Stimulated activated CD4-positive, alpha-beta T cell treated with anti-CD3 and anti-CD28 coated beads, TNF-alpha, amount 100 ng/mL, for 24 hours (primary cell): ENCODE data around the gene MYO3B.
"Not testable (repeated sequence)": the region's sequence is repeated elsewhere in the genome, so short reads cannot be mapped to it uniquely, and the experiment has no call there.

Experiments
- DNase-seq, 3 experiments: peaks; one replicate each; pipeline ENCODE4 v3.0.0-alpha.2; 2020; ENCODE audit warnings: low read depth in 3 of 3

Gene MYO3B

DNA sequence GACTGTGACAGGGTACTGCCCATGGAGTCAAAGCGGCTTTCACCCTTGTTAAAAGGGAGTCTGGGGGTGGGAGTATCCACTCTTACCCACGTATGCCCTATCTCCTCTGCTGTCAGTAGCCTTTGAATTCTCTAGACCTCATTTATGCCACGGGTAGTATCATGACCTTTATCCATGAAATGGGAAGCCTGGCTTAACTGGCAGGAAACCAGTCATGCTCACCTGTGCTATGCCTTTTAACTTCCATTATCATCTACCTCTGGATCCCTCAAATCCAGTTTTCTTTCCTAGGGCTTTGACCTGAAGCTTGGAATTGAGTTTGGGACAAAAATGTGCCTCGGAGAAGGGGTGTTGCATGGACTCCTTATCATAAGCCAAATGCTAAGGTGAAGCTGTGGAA, 30.0 kb downstream of the MYO3B start:
- DNase-seq: no peak

DNA sequence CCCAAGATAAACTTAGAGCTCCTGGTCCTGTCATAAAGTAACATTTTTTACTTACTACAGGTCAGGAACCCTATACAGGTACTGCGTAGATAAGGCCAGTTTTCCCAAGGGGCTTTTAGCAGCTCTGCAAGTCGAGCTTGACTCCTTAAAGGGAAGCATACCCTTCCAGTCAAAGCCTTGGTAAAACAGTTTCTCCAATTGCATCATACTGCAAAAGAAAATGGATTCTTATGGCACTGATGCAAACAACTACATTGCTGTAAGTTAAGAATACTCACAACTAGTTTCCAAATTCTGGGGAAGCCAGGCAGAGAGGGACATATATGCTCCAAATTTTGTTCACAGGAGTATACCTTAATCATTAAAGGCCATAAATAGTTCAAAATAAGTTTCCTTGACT, 31.0 kb downstream of the MYO3B start:
- DNase-seq: no peak

DNA sequence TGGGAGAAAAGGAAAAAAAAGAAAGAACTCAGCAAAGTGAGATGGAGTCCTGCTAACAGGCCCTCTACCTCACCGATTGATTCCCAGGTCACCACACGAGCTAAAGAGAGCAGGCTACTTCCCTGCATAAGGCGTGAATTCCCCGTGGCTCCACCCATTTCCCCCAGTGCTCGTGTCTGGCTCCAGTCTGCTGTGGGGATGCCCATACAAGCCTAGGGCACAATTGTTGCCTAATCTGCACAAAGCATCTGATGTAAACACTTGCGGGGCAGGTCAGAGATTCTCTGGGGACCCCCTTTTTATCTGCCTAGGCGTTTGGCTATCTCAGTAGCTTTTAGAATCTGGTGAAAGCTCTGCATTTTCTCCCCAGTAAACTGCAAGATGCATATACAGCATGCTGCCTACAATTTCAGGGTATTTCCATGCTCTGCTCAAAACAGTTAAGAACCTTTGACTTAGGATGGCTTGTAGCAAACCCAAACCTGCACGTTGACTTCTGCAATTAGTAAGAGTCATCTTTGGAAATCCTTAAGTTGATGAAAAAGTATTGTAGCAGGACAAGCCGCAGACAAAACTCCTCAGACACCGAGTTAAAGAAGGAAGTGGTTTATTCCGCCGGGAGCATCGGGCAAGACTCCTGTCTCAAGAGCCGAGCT, 34.8 kb downstream of the MYO3B start:
- DNase-seq: no peak

DNA sequence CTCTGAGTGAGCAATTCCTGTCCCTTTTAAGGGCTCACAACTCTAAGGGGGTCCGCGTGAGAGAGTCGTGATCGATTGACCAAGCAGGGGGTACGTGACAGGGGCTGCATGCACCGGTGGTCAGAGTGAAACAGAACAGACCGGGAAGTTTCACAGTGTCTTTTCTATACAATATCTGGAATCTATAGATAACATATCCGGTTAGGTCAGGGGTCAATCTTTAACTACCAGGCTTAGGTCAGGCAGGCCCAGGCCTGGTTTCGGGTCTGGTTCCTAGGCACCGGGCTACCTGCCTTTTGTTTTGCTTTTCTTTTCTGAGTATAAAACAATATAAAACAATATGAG, 35.3 kb downstream of the MYO3B start:
- DNase-seq: not testable (repeated sequence)

DNA sequence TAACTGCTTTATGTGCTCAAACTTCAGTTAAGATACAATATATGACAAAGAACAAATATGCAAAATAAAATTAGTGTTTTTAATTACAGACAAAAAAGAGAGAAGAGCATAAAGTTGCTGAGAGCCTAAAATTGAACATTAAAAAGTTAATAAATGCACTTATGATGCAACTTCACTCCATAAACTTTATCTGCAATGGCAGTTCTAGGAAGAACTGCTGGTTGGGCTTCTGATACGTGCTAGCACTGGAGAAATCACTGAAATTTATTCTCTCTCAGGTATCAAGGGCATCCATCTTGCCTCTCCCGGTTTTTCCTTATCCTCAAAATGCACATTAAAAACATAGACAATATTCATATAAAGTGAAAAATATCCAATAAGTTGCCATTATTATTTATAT, 35.7 kb downstream of the MYO3B start:
- no peak for DNase-seq

DNA sequence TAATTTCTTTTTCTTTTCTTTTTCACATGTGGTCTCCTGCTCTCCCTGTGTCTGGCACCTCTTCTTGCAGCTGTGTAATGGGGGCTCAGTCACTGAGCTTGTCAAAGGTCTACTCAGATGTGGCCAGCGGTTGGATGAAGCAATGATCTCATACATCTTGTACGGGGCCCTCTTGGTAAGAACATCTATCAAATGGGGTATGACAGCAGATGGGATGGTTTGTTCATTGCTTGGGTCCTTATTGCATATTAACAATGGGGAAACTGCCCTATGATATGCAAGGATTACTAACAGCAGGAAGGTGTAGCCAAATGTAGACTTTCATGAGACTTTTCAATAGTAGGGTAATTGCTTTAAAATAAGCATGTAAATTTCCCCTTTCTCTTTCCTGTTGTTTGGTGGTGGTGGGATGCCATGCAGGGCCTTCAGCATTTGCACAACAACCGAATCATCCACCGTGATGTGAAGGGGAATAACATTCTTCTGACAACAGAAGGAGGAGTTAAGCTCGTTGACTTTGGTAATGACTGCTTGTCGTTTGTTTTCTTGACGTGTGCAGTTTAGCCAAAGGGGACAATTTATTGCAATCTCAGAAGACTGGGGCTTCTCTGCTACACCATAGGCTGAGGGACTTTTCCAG, 36.5 kb downstream of the MYO3B start:
- DNase-seq: no peak

DNA sequence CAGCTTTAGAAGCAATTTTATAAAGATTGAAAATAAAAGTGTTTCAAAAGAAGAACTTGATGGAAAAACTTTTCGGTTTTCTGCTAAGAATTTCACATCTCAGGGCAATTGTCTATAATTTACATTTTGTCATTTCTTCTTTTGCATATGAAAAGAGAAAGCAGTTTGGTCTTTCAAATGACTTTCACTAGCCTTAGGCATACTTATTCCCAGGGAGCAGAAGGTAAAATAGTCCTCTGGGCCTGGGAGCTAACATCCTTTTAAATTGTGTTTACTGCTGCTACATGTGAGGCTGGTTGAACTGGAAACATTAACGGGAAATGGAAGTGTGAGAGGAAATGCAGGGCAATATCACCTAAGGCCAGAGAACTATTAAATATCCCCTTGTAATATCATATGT, 37.1 kb downstream of the MYO3B start:
- DNase-seq: no peak

DNA sequence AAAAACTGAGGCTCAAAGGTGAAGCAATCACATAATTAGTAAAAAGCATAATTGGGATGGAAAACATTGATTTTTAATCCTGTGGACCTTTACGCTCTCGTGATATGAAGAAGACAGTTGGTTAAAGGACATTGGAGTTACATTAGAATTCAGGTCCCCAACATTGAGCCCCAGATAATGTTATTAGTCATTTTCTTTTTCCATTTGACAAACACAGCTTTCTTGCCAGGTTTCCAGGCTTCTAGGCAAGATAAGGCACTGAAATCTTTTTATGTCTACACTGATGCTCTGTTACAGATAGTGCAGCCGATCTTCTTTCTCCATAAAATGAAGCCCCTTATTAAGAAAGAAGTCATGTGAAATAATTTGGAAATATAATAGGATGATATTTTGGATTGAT, 38.5 kb downstream of the MYO3B start:
- no peak for DNase-seq

DNA sequence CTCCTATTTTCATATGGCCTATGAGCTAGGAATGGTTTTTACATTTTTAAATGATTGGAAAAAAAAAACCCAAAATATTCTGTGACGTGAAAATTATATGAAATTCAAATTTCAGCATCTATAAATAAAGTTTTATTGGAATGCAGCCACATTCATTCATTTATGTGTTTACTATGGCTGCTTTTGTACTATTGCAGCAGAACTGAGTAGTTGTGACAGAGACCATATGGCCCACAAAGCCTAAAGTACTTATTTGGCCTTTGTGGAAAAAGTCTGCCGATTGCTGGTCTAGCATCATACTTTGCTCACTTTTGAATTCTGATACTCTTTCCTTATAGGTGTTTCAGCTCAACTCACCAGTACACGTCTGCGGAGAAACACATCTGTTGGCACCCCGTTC, 39.0 kb downstream of the MYO3B start:
- no peak for DNase-seq

DNA sequence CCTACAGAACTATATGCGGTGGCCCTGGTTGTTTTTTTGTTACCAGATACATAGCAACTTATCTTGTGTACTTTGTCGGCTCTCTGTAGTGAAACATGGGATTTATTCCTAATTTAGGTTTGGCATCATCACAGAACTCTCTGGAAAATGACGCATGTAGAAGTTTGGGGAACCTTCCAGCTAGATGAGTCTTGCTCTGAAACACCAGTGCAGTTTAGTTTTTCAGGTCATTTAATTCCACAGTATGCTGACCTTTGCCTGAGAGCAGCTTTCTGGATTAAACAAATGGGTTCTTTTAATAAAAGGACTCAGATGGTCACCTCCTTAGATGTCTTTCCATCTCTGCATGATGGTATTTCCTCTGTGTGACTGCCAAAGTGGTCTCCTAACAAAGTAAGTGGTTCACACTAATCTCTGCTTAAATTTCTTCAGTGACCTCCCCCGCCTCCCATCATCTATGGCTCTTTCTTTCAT, 39.9 kb downstream of the MYO3B start:
- DNase-seq: no peak

DNA sequence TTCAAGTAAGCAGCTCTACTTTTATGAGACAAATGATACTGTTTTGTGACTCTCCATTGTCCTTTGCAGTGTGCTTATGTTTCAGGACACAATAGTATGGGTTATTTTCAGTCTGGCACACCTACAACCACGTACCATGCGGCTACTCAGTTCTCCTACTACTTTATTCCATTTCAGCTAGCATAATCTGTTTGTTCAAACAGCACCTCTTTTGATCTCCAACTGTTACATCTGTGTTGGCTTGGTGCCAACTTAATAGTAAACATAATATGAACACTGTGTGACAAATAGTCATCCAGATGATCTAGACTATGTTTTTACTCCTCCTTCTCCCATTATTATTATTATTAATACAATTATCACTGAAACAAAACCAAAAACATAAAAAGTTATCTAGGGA, 40.5 kb downstream of the MYO3B start:
- DNase-seq: no peak

DNA sequence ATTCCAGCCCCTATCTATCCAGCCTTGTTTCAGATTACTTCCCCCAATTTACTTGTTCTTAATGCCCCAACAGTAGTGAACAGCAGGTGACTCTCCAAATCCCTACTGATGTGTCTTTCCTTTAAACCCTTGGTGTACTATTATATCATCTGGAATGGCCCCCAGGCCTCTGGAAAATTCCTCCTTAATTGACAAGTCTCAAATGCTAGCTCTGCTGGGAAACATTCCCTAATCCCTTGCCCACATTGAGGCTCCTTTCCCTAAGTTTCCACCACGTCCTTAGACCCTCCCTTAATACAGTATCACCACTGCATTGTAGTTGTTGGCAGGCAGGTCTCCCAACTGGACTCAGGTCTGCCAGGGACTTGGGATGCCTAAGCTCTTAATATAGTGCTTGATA, 41.0 kb downstream of the MYO3B start:
- DNase-seq: no peak

DNA sequence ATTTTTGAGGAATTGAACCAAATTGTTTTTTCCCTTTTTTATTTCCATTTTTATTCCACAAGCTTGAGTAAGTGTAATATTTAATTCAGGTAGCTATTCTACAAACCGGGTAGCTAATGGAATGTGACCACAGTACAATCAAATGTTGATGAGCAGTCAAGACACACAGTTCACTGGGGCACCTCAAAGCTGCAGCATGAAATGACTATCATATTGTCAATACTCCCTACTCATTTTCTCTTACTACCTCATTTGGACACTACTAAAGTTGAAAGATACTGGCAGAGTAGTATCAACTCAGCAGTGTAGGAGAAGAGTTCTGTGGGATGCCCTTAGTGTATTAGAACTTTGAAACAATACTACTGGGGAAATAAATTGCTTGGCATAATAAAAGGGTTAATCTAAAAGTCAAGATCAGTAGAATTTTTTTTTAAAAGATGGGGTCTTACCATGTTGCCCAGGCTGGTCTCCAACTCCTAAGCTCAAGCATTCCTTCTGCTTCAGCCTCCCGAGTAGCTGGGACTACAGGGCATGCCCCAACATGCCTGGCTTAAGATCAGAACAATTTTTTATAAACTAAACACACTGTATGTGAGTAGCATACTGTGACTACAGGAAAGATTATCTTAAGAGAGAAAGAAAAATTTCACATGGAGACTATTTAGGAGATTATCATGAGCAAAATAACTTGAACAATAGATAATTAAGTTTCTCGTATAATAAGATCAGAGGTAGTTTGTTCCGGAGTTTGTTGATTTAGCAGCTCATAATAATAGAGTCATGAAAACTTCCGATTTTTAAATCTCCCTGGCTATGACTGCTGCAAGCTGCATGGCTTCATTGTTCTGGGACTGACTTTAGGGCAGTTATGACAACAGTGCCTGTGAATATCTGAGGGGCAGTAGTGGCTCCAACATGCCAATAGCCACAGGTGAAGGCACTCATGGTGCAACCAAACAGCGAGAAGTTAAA, 43.7 kb downstream of the MYO3B start:
- DNase-seq: no peak

DNA sequence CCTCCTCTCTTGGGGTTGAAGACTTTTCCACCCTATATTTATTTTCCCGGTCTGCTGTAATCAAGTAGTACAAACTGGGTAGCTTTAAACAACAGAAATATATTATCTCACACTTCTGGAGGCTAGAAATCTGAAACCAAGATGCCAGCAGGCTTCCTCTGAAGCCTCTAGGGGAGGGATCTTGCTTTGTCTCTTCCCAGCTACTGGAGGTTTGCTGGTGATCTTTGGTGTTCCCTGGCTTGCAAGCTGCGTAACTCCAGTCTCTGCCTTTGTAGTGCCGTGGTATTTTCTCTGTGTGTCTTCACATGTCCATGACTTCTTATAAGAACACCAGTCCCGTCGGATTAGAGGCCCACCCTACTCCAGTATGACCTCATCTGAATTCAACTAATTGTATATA, 44.4 kb downstream of the MYO3B start:
- no peak for DNase-seq

DNA sequence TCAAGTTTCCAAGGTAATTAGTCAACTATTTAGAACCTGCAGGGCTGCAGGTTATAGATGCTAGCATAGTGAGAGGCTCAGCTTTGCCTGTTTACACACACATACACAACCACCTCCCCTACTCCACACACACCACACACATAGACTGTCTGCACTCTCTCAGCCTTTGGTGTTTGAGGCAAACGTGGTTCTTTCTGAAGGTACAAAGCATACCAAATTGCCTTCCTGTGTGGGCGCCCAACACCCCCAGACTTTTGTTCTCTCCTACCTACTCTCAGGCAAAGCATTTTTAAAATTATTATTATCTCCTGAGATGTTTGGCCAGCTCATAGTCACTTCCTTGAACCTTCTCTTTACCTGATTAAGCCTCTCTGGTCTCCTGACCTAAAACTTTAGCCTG, 44.9 kb downstream of the MYO3B start:
- no peak for DNase-seq

DNA sequence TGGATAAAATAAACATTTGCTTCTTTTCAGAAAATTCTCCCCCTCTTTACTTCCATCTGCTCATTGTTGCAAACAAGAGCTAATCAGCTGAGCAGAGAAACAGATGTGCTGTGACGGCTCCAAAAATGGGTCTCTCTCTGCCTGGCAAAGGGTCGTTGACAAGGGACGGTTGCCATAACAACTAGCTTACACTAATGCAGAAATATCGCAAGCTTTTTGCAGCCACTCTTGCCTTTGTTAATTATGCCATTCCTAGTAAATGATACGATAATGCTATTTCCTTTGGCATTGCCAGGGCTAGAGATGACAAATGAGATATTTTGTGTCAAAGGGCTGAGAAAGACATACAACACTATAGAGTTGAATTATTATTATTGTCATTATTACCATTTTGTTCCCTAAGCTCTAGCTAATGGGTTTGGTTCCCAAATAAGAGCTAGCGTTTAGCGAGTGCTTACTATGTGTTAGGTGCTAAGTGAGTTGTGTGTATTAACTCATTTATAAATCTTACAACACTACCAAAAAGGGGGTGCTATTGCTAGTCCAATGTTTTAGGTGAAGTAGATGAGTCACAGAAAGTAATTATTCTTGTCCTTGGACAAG, 46.8 kb downstream of the MYO3B start:
- DNase-seq: no peak

DNA sequence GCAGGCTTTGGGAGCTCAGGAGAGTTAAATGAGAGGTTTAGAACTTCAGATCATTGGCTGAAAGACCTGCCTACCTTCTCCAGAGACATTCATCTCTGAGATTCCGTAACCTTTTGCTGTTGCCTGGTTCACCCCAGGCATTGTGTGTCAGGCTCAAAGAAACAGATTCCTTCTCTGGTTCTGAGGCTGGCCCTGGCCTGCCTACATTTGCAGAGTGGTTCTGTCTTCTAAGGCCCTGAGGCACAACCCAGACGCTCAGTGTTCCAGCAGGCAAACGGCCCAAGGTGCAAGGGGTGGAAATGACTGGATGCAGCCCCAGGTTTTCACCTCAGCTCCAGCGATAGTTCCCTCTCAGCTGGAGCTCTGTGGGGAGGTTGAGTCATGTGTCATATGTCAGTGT, 48.3 kb downstream of the MYO3B start:
- DNase-seq: no peak

DNA sequence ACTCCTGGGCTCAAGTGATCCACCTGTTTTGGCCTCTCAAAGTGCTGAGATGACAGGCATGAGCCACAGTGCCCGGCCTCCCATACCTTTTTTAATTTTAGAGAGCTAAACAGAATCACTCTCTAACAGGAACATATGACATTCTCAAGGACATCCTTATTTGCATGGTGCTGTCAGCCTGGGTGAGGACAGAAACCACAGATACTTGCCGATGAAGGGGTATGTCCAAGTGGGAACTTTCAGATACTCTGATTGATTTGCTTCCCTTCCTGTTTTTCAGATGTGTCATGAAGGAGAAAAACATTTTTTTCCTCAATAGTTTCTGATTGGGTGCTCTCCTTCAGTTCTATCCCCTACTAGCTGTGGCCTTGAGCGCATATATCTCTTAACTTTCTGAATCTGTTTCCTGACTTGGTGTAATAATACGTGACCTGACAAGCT, 49.6 kb downstream of the MYO3B start:
- no peak for DNase-seq

DNA sequence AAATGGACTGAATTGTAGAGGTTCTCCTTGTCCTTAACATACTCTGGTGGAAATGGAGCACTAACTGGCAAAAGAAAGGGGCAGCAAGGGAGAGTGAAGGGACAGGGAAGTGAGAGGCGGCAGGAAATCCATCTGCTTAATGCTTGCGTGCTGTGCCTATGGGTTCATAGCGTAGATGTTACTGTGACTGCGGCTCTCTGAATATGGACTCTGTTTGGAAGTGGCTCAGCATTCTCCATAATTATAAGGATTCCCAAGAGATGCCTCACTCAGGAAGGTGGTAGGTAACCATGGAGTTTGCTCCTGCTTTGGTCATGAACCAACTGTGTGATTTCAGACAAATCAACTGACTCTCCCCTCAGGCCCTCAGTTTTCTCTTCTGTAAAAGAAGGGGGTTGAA, 50.0 kb downstream of the MYO3B start:
- no peak for DNase-seq

DNA sequence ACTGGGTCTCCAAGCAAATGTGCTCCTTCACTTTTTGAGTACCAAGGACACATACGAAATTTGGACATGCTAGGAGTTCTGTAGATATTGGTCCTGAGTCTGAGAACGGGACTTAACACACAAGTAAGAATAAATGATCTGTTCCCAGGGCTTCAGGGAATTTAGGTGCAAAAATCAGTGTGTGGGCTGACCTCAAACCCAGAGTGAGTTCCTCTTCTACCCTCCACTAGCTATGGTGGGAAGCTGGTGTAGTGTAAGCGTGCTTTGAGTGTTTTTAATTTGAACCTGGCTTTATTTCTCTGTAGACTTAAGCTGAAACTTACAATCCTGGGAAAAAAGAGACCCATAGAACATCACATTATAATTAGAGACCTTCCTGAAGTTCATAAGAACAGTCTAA, 50.5 kb downstream of the MYO3B start:
- no peak for DNase-seq

DNA sequence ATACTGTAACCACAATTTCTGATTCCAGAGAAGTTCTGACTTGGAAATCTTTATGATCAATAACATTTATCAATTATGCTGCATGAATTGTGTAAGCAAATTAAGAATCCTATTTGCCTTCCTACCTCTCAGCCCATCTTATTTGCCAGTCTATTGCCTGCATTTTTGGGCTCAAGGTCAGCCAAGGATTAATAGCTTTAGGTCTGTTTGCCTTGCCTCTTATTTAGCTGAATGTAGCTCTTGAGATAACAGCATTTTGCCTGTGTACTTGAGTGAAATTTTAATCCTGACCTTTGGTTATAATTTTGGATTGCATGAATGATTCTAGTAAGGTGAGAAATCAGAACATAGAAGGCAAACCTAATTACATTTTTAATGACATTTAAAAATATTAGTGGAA, 51.2 kb downstream of the MYO3B start:
- DNase-seq: no peak

DNA sequence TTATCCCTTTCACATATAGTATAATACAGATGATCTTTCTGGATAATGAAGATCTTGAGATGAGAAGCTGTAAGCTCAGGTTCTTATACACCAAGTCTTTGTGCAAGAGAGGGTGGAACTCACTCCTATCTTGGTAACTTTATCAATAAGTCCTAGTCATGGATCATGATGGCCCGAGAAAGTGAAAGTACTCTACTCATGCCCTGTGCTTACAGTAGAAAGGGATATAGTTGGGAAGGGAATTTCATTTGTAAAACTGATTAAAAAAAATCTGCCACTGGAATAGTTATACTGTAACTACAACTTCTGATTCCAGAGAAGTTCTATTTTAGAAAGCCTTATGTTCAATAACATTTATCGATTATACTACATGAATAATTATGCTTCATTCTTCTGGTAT, 51.8 kb downstream of the MYO3B start:
- no peak for DNase-seq
